Measurements from ENCODE around the gene DDRGK1. TPM values are rescaled to one million over a fixed set of nuclear protein-coding genes. Genes with fewer than 3 reads are reported as not detected.

The DDRGK1 gene
- total and polyA plus RNA-seq, 2 of the 8 experiments (the other 6 are each of a cell fraction or from before 2014, with no cell fraction given) = 29.4 to 42.0 TPM

GRCh38 chr20:3229798-3230197 lies 25.3 kb upstream of the DDRGK1 start (continued):
- TF ChIP-seq SP4 (IDR thresholded peaks at IDR 0.05; ENCODE audit: low read length) (no peak), NRF1 (IDR thresholded peaks at IDR 0.05; ENCODE audit: low read depth, low read length) (no peak), JUND (IDR thresholded peaks at IDR 0.05; ENCODE audit: low read length) (no peak), SUZ12 (IDR thresholded peaks at IDR 0.05; ENCODE audit: low read length) (no peak), TEAD4 (IDR thresholded peaks at IDR 0.05; ENCODE audit: low read depth, low read length) (no peak)
